GM13977 (cell line): ENCODE data around the gene ZNF439.
"Not testable (repeated sequence)": the region's sequence is repeated elsewhere in the genome, so short reads cannot be mapped to it uniquely, and the experiment has no call there.

Experiments
- DNase-seq: peaks from one replicate; pipeline ENCODE4 v3.0.0; 2012; ENCODE audit warnings: low spot score
- in situ Hi-C: fragments of 300-500 bp; cut with MboI; formaldehyde crosslinking; loops from one replicate; pipeline ENCODE4 v1.12.0; 2022; ENCODE audit warnings: low sequenced_read_pairs, low pct_unique_long_range_greater_than_20kb, mixed read lengths, inconsistent platforms; ENCODE audit not compliant: unreplicated experiment
- TF ChIP-seq, protein P1 (sequence below): IDR thresholded peaks from 2 replicates; pipeline ENCODE4 v1.5.1; 2012; ENCODE audit warnings: mild to moderate bottlenecking, control low read depth; ENCODE audit not compliant: insufficient read depth; ENCODE audit errors: extremely low read depth, missing control alignments

ZNF439 gene

DNA sequence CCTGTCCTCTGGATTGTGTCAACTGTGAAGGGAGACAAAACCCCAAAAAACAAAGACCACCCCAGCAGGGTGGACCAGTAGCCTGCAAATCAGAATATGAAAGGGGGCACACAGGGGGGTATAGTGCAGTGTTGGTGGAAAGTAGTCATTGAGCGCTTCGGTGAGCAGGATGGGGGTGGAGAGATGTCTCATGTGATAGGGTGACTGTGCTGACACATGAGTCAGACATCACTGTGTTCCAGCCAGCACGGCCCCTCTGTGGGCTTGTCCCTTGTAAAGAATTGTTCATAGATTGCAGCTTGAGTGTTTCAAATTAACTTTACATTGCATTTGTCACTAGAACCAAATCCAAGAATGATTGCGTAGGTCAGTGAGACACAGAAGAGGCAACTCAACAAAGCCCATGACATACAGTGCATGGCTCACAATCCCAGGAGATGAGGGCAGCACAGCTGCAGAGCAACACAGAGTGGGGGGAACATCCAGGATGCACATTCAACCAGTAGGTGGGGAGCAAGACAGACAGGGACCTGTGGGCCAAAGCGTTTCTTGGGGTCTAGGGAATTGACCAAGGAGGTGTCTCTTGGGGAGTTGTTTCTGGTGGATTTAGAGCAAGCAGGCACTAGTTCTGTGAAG lies 26.9 kb upstream of the ZNF439 start:
- TF ChIP-seq, protein P1, sequence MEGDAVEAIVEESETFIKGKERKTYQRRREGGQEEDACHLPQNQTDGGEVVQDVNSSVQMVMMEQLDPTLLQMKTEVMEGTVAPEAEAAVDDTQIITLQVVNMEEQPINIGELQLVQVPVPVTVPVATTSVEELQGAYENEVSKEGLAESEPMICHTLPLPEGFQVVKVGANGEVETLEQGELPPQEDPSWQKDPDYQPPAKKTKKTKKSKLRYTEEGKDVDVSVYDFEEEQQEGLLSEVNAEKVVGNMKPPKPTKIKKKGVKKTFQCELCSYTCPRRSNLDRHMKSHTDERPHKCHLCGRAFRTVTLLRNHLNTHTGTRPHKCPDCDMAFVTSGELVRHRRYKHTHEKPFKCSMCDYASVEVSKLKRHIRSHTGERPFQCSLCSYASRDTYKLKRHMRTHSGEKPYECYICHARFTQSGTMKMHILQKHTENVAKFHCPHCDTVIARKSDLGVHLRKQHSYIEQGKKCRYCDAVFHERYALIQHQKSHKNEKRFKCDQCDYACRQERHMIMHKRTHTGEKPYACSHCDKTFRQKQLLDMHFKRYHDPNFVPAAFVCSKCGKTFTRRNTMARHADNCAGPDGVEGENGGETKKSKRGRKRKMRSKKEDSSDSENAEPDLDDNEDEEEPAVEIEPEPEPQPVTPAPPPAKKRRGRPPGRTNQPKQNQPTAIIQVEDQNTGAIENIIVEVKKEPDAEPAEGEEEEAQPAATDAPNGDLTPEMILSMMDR: no peak
- in situ Hi-C loops: no loop called here
- no peak for DNase-seq

DNA sequence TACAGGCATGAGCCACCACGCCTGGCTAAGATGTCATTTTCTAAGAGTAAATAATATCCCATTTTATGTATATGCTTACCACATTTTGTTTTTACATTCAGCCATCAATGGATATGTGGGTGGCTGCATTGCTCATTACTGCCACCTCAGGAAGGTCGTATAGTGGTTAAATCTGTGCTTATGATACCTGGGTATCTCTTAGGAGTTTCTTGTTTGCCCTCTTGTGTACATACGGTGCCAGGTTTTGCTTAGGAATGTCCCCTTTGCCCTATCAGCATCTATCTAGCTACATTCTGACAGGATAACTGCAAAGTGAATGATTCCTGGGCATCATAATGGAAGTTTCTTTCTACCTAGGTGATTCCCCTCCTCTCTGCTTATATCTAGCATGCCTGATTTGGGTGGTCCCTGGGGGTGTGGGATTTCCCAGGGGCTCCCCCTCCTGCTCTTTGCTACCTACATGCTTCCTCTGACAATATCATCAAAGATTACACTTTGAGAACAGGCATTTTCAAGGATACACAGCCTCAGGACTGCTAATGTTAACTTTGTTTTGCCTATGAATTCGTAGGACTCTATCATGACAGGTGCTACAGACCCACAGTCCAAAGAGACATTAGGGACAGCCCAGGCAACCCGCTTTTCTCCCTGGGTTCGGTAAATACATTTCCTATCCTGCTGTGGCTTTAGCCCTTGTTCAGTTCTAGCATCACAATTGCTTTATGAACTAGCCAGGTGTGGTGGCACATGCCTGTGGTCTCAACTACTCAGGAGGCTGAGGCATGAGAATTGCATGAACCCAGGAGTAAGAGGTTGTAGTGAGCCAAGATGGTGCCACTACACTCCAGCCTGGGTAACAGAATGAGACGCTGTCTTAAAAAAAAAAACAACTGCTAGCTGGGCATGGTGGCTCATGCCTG lies 19.3 kb upstream of the ZNF439 start:
- in situ Hi-C loops, DNase-seq: not testable (repeated sequence)

DNA sequence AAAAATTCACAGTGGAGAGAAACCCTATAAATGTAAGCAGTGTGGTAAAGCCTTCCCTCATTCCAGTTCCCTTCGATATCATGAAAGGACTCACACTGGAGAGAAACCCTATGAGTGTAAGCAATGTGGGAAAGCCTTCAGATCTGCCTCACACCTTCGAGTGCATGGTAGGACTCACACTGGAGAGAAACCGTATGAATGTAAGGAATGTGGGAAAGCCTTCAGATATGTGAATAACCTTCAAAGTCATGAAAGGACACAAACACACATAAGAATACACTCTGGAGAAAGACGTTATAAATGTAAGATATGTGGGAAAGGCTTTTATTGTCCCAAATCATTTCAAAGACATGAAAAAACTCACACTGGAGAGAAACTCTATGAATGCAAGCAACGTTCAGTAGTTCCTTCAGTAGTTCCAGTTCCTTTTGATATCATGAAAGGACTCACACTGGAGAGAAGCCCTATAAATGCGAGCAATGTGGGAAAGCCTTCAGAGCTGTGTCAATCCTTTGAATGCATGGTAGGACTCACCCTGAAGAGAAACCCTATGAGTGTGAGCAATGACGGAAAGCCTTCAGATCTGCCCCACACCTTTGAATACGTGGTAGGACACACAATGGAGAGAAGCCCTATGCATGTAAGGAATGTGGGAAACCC lies 16.1 kb upstream of the ZNF439 start:
- TF ChIP-seq, protein P1: no peak
- no peak for DNase-seq
- in situ Hi-C loops: no loop called here

DNA sequence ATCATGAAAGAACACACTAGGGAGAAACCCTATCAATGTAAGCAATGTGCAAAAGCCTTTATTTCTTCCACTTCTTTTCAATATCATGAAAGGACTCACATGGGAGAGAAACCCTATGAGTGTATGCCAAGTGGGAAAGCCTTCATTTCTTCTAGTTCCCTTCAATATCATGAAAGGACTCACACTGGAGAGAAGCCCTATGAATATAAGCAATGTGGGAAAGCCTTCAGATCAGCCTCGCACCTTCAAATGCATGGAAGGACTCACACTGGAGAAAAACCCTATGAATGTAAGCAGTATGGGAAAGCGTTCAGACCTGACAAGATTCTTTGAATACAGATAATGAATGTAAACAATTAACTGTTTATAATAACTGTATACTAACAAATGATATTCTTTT lies 15.0 kb upstream of the ZNF439 start:
- in situ Hi-C loops: no loop called here
- TF ChIP-seq, protein P1: no peak
- no peak for DNase-seq

DNA sequence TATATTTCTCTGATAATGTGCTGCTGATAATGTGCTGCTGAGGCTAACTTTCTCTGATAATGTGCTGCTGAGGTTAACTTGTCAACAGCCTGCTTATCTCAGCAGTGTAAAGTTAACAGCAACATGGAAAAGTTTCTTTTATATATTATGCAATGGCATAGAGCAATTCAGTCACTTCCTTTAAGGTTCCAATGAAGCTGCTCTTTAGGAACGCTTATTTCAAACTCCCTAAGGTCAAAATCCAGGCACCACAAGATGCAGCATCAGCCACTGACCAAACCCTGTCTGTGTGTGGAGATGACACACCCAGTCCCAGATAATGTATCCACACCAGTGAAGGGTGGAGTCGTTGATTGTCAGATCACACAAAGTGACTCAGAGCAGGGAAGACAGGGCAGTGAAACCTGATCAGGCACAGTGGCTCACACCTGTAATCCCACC lies 12.9 kb upstream of the ZNF439 start:
- in situ Hi-C loops, DNase-seq: not testable (repeated sequence)

DNA sequence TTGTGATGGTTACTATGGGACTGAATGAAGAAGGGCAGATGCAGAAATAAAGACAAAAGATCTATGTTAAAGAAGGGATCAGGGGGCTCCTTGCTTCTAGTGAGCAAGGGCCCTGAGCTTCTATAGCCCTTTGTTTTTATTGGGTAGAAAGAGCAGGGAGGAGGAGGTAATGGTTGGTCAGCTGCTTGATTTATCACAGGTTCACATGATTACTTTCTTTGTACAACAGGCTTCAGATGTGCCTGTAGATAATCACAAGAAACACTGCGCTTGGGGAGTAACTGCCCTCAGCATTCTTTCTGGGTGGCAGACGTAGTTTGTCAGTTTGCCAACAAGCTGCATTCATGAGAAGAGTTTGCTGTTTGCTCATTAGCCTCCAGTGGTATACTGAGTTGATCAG lies 4.8 kb upstream of the ZNF439 start:
- no peak for DNase-seq
- in situ Hi-C loops: no loop called here
- TF ChIP-seq, protein P1: no peak

DNA sequence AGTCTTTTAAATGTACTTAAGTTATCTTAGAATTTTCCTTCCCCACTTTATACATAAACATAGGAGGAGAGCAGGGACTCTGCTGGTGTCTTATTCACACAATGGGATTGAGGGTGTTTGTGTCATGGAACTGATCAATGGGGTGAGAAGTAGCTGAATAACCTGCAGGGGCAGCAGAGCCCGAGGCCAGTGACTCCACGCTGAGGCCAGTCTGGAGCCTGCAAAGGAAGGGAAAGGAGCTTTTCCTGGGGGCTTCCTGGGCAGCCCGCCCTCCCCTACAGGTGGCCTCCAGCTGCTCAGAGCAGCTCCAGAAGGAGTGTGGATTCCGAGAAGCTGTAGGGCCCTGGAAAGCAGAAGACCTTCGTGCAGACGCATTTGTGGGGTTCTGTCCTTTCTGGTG lies 911 bp upstream of the ZNF439 start:
- DNase-seq, in situ Hi-C loops: not testable (repeated sequence)

DNA sequence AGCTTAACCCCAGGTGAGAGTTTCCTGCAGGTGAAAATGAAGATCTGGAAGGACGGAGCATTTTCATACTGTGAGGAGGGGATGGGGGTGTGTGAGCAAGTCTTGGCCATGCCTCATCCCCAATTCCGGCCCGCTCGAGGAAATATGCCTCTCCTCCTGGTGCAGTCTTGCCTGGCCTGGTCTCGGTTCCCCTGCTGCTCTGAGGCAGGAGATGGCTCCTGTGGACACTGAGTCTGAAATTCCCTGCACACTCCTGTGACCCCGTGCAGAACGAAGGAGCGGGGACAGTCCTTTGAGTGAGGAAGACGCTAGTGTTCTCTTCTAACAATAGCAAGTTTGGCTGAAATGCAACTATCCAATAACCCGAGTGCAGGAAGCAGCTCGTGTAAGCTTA lies 329 bp upstream of the ZNF439 start:
- in situ Hi-C loops: no loop called here
- TF ChIP-seq, protein P1: no peak
- no peak for DNase-seq

DNA sequence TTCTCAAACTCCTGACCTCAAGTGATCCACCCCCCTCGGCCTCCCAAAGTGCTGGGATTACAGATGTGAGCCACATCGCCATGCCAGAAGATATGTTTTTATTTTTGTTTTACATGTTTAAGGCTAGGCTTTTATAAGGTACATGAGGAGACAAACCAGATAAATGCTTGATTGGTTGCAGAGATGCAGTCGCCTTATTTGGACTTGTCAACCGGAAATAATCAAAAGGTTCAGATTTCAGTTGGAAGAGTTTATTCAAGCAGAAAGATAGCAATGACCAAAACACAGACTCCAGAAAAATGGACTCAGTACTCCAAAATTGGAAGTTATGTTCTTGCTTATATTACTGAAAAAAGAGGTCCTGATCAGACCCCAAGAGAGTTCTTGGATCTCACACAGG lies 1.8 kb downstream of the ZNF439 start:
- in situ Hi-C loops, DNase-seq: not testable (repeated sequence)
